HG02759 (cell line): ENCODE results near the gene WWC2.

Experiments
- ATAC-seq: cut with Tn5 transposase; IDR thresholded peaks from one replicate; pipeline ENCODE4 v1.9.1; 2021; ENCODE audit warnings: mild to moderate bottlenecking, moderate library complexity; ENCODE audit not compliant: unreplicated experiment

The WWC2 gene

GRCh38 chr4:183197140-183197539 is 98.1 kb downstream of the WWC2 start:
- no peak for ATAC-seq

- ATAC-seq = no peak
Observed at GRCh38 chr4:183200453-183200852, 101.4 kb downstream of the WWC2 start.

GRCh38 chr4:183201331-183201730 is 102.3 kb downstream of the WWC2 start:
- ATAC-seq = no peak

GRCh38 chr4:183202523-183202922 is 103.5 kb downstream of the WWC2 start:
- ATAC-seq = no peak

- ATAC-seq = no peak
Observed at GRCh38 chr4:183204793-183205192, 105.7 kb downstream of the WWC2 start.

GRCh38 chr4:183205193-183205592 is 106.1 kb downstream of the WWC2 start:
- no peak for ATAC-seq

- no peak for ATAC-seq
Observed at GRCh38 chr4:183205709-183206108, 106.7 kb downstream of the WWC2 start.

- no peak for ATAC-seq
Observed at GRCh38 chr4:183211533-183211932, 112.5 kb downstream of the WWC2 start.

GRCh38 chr4:183213996-183214395 is 114.9 kb downstream of the WWC2 start:
- no peak for ATAC-seq

GRCh38 chr4:183214912-183215488 is 115.9 kb downstream of the WWC2 start:
- ATAC-seq = no peak

GRCh38 chr4:183220236-183220635 is 121.2 kb downstream of the WWC2 start:
- no peak for ATAC-seq

GRCh38 chr4:183223053-183223452 is 124.0 kb downstream of the WWC2 start:
- ATAC-seq = no peak

- ATAC-seq = no peak
Observed at GRCh38 chr4:183229397-183229796, 130.3 kb downstream of the WWC2 start.

- ATAC-seq = no peak
Observed at GRCh38 chr4:183240581-183241321, 141.7 kb downstream of the WWC2 start.

- no peak for ATAC-seq
Observed at GRCh38 chr4:183241322-183241640, 142.2 kb downstream of the WWC2 start.

GRCh38 chr4:183241721-183242151 is 142.7 kb downstream of the WWC2 start:
- no peak for ATAC-seq

- ATAC-seq = no peak
Observed at GRCh38 chr4:183242291-183242690, 143.2 kb downstream of the WWC2 start.

- no peak for ATAC-seq
Observed at GRCh38 chr4:183244019-183244418, 145.0 kb downstream of the WWC2 start.

GRCh38 chr4:183244506-183244905 is 145.4 kb downstream of the WWC2 start:
- no peak for ATAC-seq

- no peak for ATAC-seq
Observed at GRCh38 chr4:183248201-183248600, 149.1 kb downstream of the WWC2 start.

GRCh38 chr4:183249854-183250253 is 150.8 kb downstream of the WWC2 start:
- ATAC-seq = peak; percentile 67

GRCh38 chr4:183250831-183251230 is 151.8 kb downstream of the WWC2 start:
- no peak for ATAC-seq

- no peak for ATAC-seq
Observed at GRCh38 chr4:183252959-183253358, 153.9 kb downstream of the WWC2 start.
